NCI-H2107 (cell line): ENCODE results near the gene NDFIP2.

ENCODE experiments used
- DNase-seq: peaks from one replicate; lab custom pipeline; 2025; lab: John Stamatoyannopoulos, UW

NDFIP2 gene

DNA sequence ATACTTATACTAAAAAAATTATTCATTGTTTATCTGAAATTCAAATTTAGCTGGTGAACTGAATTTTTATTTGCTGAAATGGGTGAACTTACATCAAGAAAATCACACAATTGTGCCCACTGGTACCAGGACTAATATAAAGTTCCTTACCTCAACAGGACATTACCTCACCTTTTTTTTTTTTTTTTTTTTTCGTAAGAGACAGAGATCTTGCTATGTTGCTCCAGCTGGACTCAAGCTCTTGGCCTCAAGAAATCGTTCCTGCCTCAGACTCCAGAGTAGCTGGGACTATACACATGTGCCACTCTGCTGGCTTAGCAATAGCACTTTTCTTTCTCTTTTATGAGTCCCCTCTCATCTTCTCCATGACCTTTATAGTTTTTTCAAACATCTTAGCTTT is 22.5 kb upstream of the NDFIP2 start:
- DNase-seq, result no peak

DNA sequence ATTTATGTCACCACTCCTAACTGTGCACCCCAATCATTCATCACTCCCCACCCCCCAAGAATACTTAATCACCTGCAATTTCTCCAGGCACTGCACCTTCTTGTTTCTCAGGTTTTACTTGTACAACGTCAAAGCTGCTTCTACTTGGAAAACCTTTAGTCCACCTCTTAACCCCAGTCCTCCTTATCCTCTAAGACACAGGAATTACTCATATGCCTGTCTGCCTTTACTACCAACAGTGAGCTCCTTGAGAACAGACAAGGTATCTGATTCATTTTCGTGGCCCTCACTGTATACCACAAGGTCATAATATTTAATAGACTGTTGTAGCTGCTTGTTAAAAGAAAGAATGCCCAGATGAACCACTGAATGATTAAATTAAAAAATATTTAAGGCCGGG is 21.0 kb upstream of the NDFIP2 start:
- no peak for DNase-seq

DNA sequence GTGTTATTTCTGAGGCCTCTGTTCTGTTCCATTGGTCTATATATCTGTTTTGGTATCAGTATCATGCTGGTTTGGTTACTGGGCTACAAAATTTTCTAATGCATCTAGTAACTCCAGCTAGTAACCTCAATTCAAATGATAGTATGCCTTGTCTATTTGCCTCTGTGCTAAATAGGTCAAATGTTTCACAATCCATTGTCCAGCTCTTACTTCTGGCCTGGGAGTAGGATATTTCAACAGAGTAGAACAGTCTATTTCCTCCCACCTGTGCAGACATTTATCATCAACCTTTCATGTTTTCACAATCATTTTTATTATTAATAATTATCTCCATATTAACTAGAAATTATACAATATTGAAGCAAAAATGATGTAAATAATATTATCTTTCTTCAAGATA is 18.1 kb upstream of the NDFIP2 start:
- no peak for DNase-seq

GRCh38 chr13:79463604-79464003 is 17.4 kb upstream of the NDFIP2 start:
- no peak for DNase-seq

DNA sequence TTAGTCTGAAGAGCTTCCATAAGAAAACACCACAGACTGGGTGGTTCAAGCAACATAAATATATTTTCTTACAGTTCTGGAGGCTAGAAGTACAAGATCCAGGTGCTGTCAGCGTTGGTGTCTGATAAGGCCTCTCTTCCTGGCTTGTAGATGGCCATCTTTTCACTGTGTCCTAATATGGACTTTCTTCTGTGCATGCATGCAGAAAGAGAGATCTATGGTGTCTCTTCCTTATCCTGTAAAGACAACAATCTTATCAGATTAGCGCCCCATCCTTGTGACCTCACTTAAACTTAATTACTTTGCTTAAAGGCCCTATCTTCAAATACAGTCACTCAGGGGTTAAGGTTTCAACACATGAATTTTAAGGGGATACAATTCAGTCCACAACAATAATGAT is 14.1 kb upstream of the NDFIP2 start:
- DNase-seq, result no peak

GRCh38 chr13:79468402-79468801 is 12.6 kb upstream of the NDFIP2 start:
- DNase-seq, result no peak

- DNase-seq, result no peak
Observed at GRCh38 chr13:79468819-79469218, 12.1 kb upstream of the NDFIP2 start.

- DNase-seq, result no peak
Observed at GRCh38 chr13:79469608-79470007, 11.3 kb upstream of the NDFIP2 start.

- DNase-seq, result no peak
Observed at GRCh38 chr13:79470666-79471065, 10.3 kb upstream of the NDFIP2 start.

DNA sequence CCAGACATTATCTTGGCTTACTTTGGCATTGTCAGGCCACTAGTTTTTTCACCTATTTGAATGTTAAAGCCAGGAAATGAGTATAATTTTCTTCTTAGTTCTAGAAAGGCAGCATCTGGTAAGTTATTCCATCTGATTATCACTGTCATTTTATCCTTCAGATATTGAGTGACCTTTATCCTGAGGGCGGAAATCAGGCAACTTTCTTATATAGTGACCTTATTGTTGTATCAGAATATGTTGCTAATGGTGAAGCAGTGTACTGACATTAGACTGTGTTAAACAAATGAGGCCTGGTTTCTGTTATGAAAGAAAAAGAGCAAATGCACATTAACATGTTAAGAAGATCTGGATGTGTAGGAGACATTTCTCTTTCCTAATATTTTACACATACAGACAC is 5.4 kb upstream of the NDFIP2 start:
- no peak for DNase-seq

- DNase-seq, result no peak
Observed at GRCh38 chr13:79477968-79478367, 3.0 kb upstream of the NDFIP2 start.

DNA sequence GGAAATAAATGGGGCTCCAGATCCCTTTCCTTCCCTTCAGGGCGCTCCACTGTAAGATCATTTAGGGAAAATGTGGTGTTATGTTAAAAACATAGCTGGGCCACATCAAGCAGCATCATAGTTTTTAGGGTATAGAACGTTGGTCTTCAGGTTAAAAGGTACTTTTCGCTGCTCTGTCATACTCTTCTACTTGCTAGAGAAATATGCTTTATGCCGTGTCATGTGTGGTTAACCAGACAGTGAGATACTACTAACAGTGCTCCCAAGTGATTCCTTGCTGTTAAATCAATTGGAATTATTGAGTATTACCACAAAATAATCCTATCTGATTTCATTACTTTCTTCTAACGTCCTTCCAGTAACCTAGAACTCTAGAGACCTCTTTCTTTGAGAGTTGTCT is 1.1 kb upstream of the NDFIP2 start:
- no peak for DNase-seq

- no peak for DNase-seq
Observed at GRCh38 chr13:79481685-79482052, 714 bp downstream of the NDFIP2 start.

DNA sequence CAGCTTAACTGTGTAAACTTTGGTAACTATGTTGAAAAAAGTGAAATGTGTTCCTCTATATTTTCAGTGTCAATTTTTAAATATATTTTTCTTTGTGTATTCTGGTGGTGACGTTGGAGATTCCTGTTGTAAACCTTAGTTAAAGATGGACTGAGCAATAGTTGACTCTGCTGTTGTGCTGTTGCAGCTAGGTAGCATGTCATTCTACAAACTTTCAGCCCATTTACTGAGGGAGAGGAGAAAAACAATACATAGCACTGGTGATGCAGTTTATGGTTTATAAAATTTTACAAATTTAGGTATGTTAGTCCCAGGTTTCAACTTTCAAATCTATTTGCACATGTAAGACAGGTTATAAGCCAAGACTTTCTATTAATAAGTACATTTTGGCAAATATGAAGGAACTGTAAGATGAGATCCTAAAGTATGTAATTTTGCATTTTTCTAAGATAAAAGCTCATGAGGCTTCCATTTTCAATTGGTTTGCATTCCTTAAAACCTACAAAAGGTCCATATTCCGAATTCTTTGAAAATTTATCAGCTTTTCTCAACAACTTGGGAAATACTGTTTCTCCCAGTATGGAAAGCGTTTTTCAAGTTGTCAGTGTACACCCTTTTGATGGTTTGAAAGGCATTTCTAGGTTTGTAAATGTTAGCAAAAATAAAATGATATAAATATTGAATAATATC is 1.5 kb downstream of the NDFIP2 start:
- DNase-seq, result no peak

GRCh38 chr13:79483086-79483706 is 2.2 kb downstream of the NDFIP2 start:
- DNase-seq, result no peak

DNA sequence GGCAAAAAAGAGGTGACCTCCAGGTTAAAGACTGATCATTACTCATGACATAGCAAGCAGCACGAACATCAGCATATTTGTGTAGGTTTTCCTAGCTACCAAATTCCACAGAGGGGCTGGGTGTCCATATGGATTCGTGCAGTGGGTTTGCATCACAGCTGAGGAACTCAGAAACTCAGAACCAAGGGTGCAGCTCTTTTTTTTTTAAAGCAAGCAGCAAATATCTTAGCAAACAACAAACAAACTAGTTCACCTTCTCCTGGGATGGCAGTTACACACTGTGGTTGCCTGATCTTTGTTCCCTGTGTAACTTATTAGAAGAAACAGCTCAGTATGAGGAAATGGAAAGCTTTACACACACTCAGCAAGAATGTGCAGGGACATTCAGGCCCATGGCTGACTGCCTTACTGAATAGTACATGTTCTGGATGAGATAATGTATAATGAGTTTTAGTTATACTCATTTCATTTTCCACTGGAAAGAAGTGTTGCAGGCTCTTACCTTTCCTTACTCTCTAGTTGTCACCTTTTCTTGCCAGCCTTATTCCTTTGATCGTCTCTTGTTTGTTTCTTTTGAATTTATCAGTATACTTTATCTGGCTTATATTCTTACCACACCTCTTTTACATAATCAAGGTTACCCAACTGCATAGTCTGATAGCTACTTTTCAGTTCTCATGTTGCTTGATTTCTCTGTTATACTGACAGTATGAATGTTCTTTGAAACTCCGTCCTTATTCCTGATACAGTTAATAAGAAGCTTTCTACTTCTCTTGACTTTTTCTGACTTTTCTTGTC is 4.3 kb downstream of the NDFIP2 start:
- DNase-seq, result no peak

DNA sequence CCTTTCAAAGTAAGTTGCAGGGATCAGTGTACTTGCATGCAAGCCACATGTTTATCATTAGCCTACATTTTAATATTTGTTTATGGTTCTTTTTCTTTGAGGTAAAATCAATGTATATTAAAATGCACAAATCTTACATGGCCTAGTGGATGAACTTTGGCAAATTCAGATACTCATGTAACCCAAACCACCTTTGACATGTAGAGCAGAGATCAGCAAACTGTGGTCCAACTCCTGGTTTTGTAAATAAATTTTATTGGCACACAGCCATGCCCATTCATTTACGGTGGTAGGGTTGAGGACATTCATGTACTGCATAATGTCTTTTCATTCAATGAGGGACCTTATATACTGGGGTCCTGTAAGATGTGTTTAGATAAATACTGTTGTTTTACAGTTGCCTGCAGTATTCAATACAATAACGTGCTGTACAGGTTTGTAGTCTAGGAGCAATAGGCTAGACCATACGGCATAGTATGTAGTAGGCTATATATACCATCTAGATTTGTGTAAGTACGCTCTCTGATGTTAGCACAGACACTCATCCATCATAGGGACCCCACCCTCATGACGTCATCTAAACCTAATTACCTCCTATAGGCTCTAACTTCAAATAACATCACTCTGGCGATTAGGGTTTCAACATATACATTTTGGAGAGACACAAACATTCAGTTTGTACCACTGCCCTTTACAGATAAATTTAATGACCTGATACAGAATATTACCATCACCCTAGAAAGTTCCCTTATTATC is 5.7 kb downstream of the NDFIP2 start:
- no peak for DNase-seq

- no peak for DNase-seq
Observed at GRCh38 chr13:79490326-79490725, 9.4 kb downstream of the NDFIP2 start.

DNA sequence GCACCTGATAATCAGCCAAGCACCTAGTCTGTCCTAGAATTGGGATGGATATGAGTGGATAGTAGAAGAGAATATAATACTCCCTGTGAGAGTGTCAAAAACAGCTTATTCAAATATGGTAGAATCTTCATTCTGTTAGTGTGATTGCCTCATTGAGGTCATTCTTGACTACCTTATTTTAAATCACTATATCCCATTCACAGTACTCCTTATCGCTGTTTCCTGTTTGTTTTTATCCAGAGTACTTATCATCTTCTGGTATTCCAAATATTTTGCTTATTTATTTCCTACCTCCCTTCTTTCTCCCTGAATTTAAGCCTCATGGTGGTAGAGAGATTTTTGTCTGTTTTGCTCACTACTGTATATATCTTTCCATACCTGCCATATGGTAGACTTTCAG is 9.9 kb downstream of the NDFIP2 start:
- DNase-seq, result no peak

GRCh38 chr13:79491715-79492114 is 10.8 kb downstream of the NDFIP2 start:
- DNase-seq, result no peak

- no peak for DNase-seq
Observed at GRCh38 chr13:79492313-79492798, 11.4 kb downstream of the NDFIP2 start.

GRCh38 chr13:79492918-79493594 is 12.1 kb downstream of the NDFIP2 start:
- no peak for DNase-seq
